SHP77 treated with DMSO at 0.1 percent for 48 hours (cell line): ENCODE data around the gene C14orf119.
"Not testable (repeated sequence)": the region's sequence is repeated elsewhere in the genome, so short reads cannot be mapped to it uniquely, and the experiment has no call there.

ENCODE experiments used
- DNase-seq: peaks from one replicate; lab custom pipeline; 2025; lab: John Stamatoyannopoulos, UW

The C14orf119 gene

GRCh38 chr14:23089498-23090253 is 5.6 kb upstream of the C14orf119 start:
- no peak for DNase-seq

GRCh38 chr14:23090254-23090636 is 5.1 kb upstream of the C14orf119 start:
- no peak for DNase-seq

GRCh38 chr14:23091294-23092225 is 3.7 kb upstream of the C14orf119 start:
- no peak for DNase-seq

- no peak for DNase-seq
Measured at GRCh38 chr14:23093104-23093503, 2.2 kb upstream of the C14orf119 start.

- no peak for DNase-seq
Measured at GRCh38 chr14:23093526-23093925, 1.8 kb upstream of the C14orf119 start.

- no peak for DNase-seq
Measured at GRCh38 chr14:23093991-23094665, 1.2 kb upstream of the C14orf119 start.

- DNase-seq = no peak
Measured at GRCh38 chr14:23094666-23095195, 574 bp upstream of the C14orf119 start, which contains the start of gene ACIN1. Gene ACIN1 (minus strand): TSS chr14:23095136. CDS start chr14:23095112, 24 bp downstream.

GRCh38 chr14:23097786-23098185 is 2.5 kb downstream of the C14orf119 start:
- DNase-seq = no peak

GRCh38 chr14:23099212-23099861 is 4.0 kb downstream of the C14orf119 start:
- no peak for DNase-seq

- DNase-seq = no peak
Measured at GRCh38 chr14:23101213-23101970, 6.1 kb downstream of the C14orf119 start.

- no peak for DNase-seq
Measured at GRCh38 chr14:23101986-23102625, 6.8 kb downstream of the C14orf119 start.

- no peak for DNase-seq
Measured at GRCh38 chr14:23102801-23103200, 7.5 kb downstream of the C14orf119 start.

GRCh38 chr14:23103581-23103980 is 8.3 kb downstream of the C14orf119 start:
- no peak for DNase-seq

- DNase-seq = no peak
Measured at GRCh38 chr14:23104070-23104590, 8.8 kb downstream of the C14orf119 start.

GRCh38 chr14:23104591-23105347 is 9.5 kb downstream of the C14orf119 start, which contains the start of gene CIROP:
Gene CIROP (minus strand): TSS chr14:23104989. CDS start chr14:23104920, 69 bp downstream.
- no peak for DNase-seq

- DNase-seq = no peak
Measured at GRCh38 chr14:23105348-23105824, 10.1 kb downstream of the C14orf119 start.

GRCh38 chr14:23106747-23107045 is 11.4 kb downstream of the C14orf119 start:
- no peak for DNase-seq

GRCh38 chr14:23107620-23108019 is 12.3 kb downstream of the C14orf119 start:
- DNase-seq = not testable (repeated sequence)

GRCh38 chr14:23108169-23108568 is 12.9 kb downstream of the C14orf119 start:
- DNase-seq = not testable (repeated sequence)
